SK-N-SH (cell line): ENCODE measurements around the gene SIX5. TPM values are rescaled to one million over a fixed set of nuclear protein-coding genes. Genes with fewer than 3 reads are reported as not detected.

Experiments
- CTCF ChIA-PET: fragments of 300-600, 350-600 bp; formaldehyde crosslinking; extraction: SDS; loops from one replicate; lab custom pipeline; 2021; lab: Yijun Ruan, JAX
- POLR2A ChIA-PET: fragments of 350-600 bp; sonication (Branson Sonifier 250); formaldehyde crosslinking; extraction: SDS; loops from one replicate; lab custom pipeline; 2020; ENCODE audit warnings: antibody characterized with exemption, inconsistent platforms; lab: Yijun Ruan, JAX
- DNase-seq: peaks from one replicate; pipeline ENCODE4 v3.0.0; 2012
- H2AFZ ChIP-seq: fragments of 200-600 bp; sonication (generic); 2 replicates; pipeline ENCODE4 v1.8.1; 2016; ENCODE audit warnings: antibody characterized with exemption, mild to moderate bottlenecking, low read depth
- H3F3A ChIP-seq: fragments of 200-600 bp; sonication (generic); replicated peaks from 2 replicates; pipeline ENCODE3; 2016; ENCODE audit warnings: antibody characterized with exemption, mild to moderate bottlenecking; ENCODE audit not compliant: insufficient read depth
- H3K27ac ChIP-seq, 2 experiments: fragments of 200-500 bp in 1 of 2; fragments of 200-600 bp in 1 of 2; sonication (Bioruptor generic) in 1 of 2; sonication (generic), shearing (Covaris generic) in 1 of 2; 2 replicates each; pipeline versions ENCODE4 v1.5.1 to v1.6.1; 2014 to 2016; ENCODE audit warnings: low read depth in 2 of 2, inconsistent platforms in 1 of 2, low read length in 1 of 2, mild to moderate bottlenecking in 1 of 2, mixed read lengths in 1 of 2
- H3K27me3 ChIP-seq: fragments of 200-600 bp; sonication (generic), shearing (Covaris generic); 2 replicates; pipeline ENCODE4 v1.6.1; 2016; ENCODE audit warnings: mixed run types; ENCODE audit not compliant: insufficient read depth
- H3K36me3 ChIP-seq, 2 experiments: fragments of 200-500 bp in 1 of 2; fragments of 200-600 bp in 1 of 2; sonication (Bioruptor generic) in 1 of 2; sonication (generic) in 1 of 2; replicated peaks in 1 of 2; 2 replicates each; pipeline versions ENCODE3 to v1.5.1; 2014 to 2016; ENCODE audit warnings: low read length in 1 of 2, mild to moderate bottlenecking in 1 of 2; ENCODE audit not compliant: insufficient read depth in 2 of 2, control insufficient read depth in 1 of 2
- H3K4me1 ChIP-seq, 2 experiments: fragments of 200-500 bp in 1 of 2; fragments of 200-600 bp in 1 of 2; sonication (Bioruptor generic) in 1 of 2; sonication (generic), shearing (Covaris generic) in 1 of 2; 2 replicates each; pipeline versions ENCODE4 v1.5.1 to v1.6.1; 2014 to 2016; ENCODE audit warnings: low read depth in 1 of 2, low read length in 1 of 2, mixed run types in 1 of 2; ENCODE audit not compliant: insufficient read depth in 2 of 2, control insufficient read depth in 1 of 2
- H3K4me2 ChIP-seq: fragments of 200-600 bp; sonication (generic), shearing (Covaris generic); 2 replicates; pipeline ENCODE4 v1.6.1; 2017; ENCODE audit warnings: mixed run types
- H3K4me3 ChIP-seq, 2 experiments: fragments of 200-500 bp in 1 of 2; fragments of 200-600 bp in 1 of 2; sonication (Bioruptor generic) in 1 of 2; sonication (generic), shearing (Covaris generic) in 1 of 2; 2 replicates each; pipeline versions ENCODE4 v1.5.1 to v1.8.1; 2014 to 2016; ENCODE audit warnings: low read depth in 2 of 2, inconsistent platforms in 1 of 2, low read length in 1 of 2, mild to moderate bottlenecking in 1 of 2, mixed read lengths in 1 of 2, moderate library complexity in 1 of 2
- H3K79me2 ChIP-seq: fragments of 200-600 bp; sonication (generic); 2 replicates; pipeline ENCODE4 v1.8.1; 2017; ENCODE audit warnings: mild to moderate bottlenecking; ENCODE audit not compliant: insufficient read depth
- H3K9ac ChIP-seq: fragments of 200-600 bp; sonication (generic); 2 replicates; pipeline ENCODE4 v1.6.1; 2017; ENCODE audit warnings: mixed run types
- H3K9me2 ChIP-seq: fragments of 200-600 bp; sonication (generic); 2 replicates; pipeline ENCODE4 v1.6.1; 2017; ENCODE audit warnings: mixed run types
- H3K9me3 ChIP-seq: fragments of 200-600 bp; sonication (generic); 2 replicates; pipeline ENCODE4 v1.6.1; 2017; ENCODE audit warnings: mixed run types, mild to moderate bottlenecking, moderate library complexity
- H4K20me1 ChIP-seq: fragments of 200-600 bp; sonication (generic); 2 replicates; pipeline ENCODE4 v1.6.1; 2017; ENCODE audit warnings: mild to moderate bottlenecking, mixed run types; ENCODE audit not compliant: insufficient read depth
- ELF1 ChIP-seq: IDR thresholded peaks from 2 replicates; pipeline ENCODE4 v1.4.0; 2012
- EP300 ChIP-seq, 2 experiments: IDR thresholded peaks; 2 replicates each; pipeline versions ENCODE4 v1.4.0 to v1.6.1; 2012; ENCODE audit warnings: borderline replicate concordance in 1 of 2, low read depth in 1 of 2, low read length in 1 of 2
- FOSL2 ChIP-seq: IDR thresholded peaks from 2 replicates; pipeline ENCODE4 v1.4.0; 2012; ENCODE audit warnings: low read depth, mild to moderate bottlenecking, moderate library complexity, borderline replicate concordance
- FOXJ3 ChIP-seq: sonication (generic); formaldehyde crosslinking; IDR thresholded peaks from 2 replicates; pipeline ENCODE4 v1.5.1; 2020; ENCODE audit warnings: mild to moderate bottlenecking, missing genetic modification reagents
- GATA2 ChIP-seq: sonication (generic); formaldehyde crosslinking; IDR thresholded peaks from 2 replicates; pipeline ENCODE4 v1.5.0; 2020; ENCODE audit warnings: mild to moderate bottlenecking, missing genetic modification reagents
- IRF3 ChIP-seq: fragments of 150-350 bp; IDR thresholded peaks from 2 replicates; pipeline ENCODE4 v1.6.1; 2016; ENCODE audit warnings: mild to moderate bottlenecking, low read depth, low read length
- MAX ChIP-seq: IDR thresholded peaks from 2 replicates; pipeline ENCODE4 v1.4.0; 2012; ENCODE audit warnings: low read depth
- MEF2A ChIP-seq: IDR thresholded peaks from 2 replicates; pipeline ENCODE4 v1.4.0; 2012; ENCODE audit warnings: low read depth, borderline replicate concordance
- NFIC ChIP-seq: IDR thresholded peaks from 2 replicates; pipeline ENCODE4 v1.4.0; 2012; ENCODE audit warnings: borderline replicate concordance
- NRF1 ChIP-seq: IDR thresholded peaks from 2 replicates; pipeline ENCODE4 v1.6.1; 2012; ENCODE audit warnings: low read depth, mild to moderate bottlenecking, low read length
- PBX3 ChIP-seq: IDR thresholded peaks from 2 replicates; pipeline ENCODE4; 2012
- RCOR1 ChIP-seq: fragments of 150-350 bp; IDR thresholded peaks from 2 replicates; pipeline ENCODE4 v1.6.1; 2017; ENCODE audit warnings: antibody characterized with exemption, low read length
- REST ChIP-seq: IDR thresholded peaks from 2 replicates; pipeline ENCODE4 v1.6.1; 2012; ENCODE audit warnings: mild to moderate bottlenecking, low read depth, low read length, moderate library complexity
- RXRA ChIP-seq: IDR thresholded peaks from 2 replicates; pipeline ENCODE4 v1.4.0; 2012; ENCODE audit warnings: low read depth, mild to moderate bottlenecking, borderline replicate concordance
- TEAD4 ChIP-seq: IDR thresholded peaks from 2 replicates; pipeline ENCODE4 v1.4.0; 2012; ENCODE audit warnings: mild to moderate bottlenecking, borderline replicate concordance; ENCODE audit not compliant: insufficient read depth
- YY1 ChIP-seq: IDR thresholded peaks from 2 replicates; pipeline ENCODE4 v1.4.0; 2012; ENCODE audit warnings: low read depth, mild to moderate bottlenecking
- WGBS: methylation state at CpG from one replicate; pipeline ENCODE4 v1.1.6; 2017; ENCODE audit warnings: low lambda C conversion rate; 5-methylcytosine and 5-hydroxymethylcytosine counted together
- polyA plus RNA-seq, 3 experiments: library from polyadenylated mRNA; depleted of rRNA; stranded (reverse); fragments of >200 nt; gene quantifications; 2 replicates each; pipeline ENCODE4 v1.2.3, GENCODE V29; 2012
- TF ChIP-seq, protein P1 (sequence below): IDR thresholded peaks from 2 replicates; pipeline ENCODE4 v1.4.0; 2012; ENCODE audit warnings: low read depth, borderline replicate concordance

SIX5 gene
- polyA plus RNA-seq, 1 of the 3 experiments (the other 2 are of a cell fraction) = 8.4 TPM

DNA sequence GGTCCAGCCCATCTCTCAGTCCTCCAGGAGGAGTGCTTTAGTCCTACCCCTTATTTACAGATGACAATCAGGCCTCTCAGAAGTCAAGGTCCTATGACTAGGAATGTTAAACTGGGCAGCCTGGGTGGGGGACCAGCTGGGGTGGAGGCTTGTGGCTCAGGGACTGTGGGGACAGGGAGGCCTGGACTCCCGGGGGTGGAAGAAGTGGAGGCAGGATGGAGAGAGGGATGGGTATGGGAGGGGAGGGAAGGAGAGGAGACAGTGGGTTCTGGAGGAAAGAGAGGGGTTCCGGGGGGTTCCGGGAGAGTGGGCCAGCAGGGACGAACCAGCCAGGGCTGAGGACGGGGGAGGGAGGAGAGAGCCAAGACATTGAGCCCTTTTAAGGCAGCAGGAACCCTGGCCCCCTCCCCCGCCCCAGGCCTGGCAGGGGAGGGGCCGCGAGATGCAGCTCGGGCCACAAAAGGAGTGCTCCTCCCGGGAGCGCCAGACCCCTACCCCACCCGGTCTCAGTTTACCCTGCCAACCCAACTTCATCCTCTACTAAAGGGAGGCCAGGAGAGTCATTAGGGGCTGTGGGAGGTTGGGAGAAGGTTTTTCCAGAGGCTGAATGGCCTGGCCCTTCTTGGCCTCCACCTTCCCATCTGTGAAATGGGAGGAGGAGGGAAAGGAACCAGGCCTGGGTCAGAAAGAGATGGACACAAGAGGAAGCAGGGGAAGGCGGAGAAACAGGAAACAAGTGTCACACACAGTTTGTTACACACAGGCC is 11.6 kb upstream of the SIX5 start:
- H3K4me2 ChIP-seq = peak overlapping the region; percentile 90
- H3K36me3 ChIP-seq = peaks cover 15 to 45% of the 10 kb centered on the region in 2 experiments
- ChIA-PET CTCF (interaction anchor here (5.1 kb wide), 1 partner anchor 11 kb away, joined by 27 read pairs; the partner anchor contains the start of gene SIX5), POLR2A (interaction anchor here (2.7 kb wide), 1 partner anchor 10 kb away, joined by 7 read pairs; no protein-coding TSS in a partner anchor)
- no peak overlapping the region for H3K9ac ChIP-seq
- H3F3A ChIP-seq = peaks cover 23% of the 10 kb centered on the region
- no peaks in the 10 kb centered on the region for H3K9me3 ChIP-seq
- H3K27ac ChIP-seq = peak overlapping the region; percentile 36 to 99; a peak in 3 of 4 replicates
- H3K79me2 ChIP-seq = peaks cover 42% of the 10 kb centered on the region
- H3K4me1 ChIP-seq = peaks cover 22 to 30% of the 10 kb centered on the region in 2 experiments; a peak in 3 of 4 replicates
- no peak for TF ChIP-seq YY1
- TF ChIP-seq MEF2A = no peak
- no peak for TF ChIP-seq MAX
- no peak for TF ChIP-seq PBX3
- no peak for TF ChIP-seq RCOR1
- no peak for TF ChIP-seq NRF1
- TF ChIP-seq FOXJ3 (CRISPR knock-in tag) = no peak
- TF ChIP-seq, protein P1, sequence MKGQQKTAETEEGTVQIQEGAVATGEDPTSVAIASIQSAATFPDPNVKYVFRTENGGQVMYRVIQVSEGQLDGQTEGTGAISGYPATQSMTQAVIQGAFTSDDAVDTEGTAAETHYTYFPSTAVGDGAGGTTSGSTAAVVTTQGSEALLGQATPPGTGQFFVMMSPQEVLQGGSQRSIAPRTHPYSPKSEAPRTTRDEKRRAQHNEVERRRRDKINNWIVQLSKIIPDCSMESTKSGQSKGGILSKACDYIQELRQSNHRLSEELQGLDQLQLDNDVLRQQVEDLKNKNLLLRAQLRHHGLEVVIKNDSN = no peak
- no peak for TF ChIP-seq NFIC
- TF ChIP-seq IRF3 = no peak
- no peaks in the 10 kb centered on the region for H3K27me3 ChIP-seq
- DNase-seq = no peak
- 0 out of 2 replicates have a peak, but pooled peaks cover 8% of the 10 kb centered on the region for H4K20me1 ChIP-seq
- 87% methylated on average over 13 of the region's 13 CpGs for WGBS
- peak overlapping the region; percentile 47 to 54; a peak in 2 of 4 replicates for H3K4me3 ChIP-seq
- H3K9me2 ChIP-seq = no peaks in the 10 kb centered on the region
- H2AFZ ChIP-seq = no peak overlapping the region

GRCh38 chr19:45780146-45780447 is 11.0 kb upstream of the SIX5 start:
- Histone ChIP-seq H3K27ac (no peak overlapping the region), H3K36me3 (peaks cover 15 to 40% of the 10 kb centered on the region in 2 experiments), H3K9ac (no peak overlapping the region), H3K9me2 (no peaks in the 10 kb centered on the region), H3F3A (peaks cover 23% of the 10 kb centered on the region), H4K20me1 (0 out of 2 replicates have a peak, but pooled peaks cover 8% of the 10 kb centered on the region), H3K4me3 (no peak overlapping the region), H2AFZ (no peak overlapping the region), H3K4me1 (peaks cover 22 to 30% of the 10 kb centered on the region in 2 experiments; a peak in 3 of 4 replicates), H3K79me2 (peaks cover 37% of the 10 kb centered on the region), H3K9me3 (no peaks in the 10 kb centered on the region), H3K4me2 (peak overlapping the region; percentile 90; the same call in 1 of the 2 replicates), H3K27me3 (no peaks in the 10 kb centered on the region)
- no peak for DNase-seq
- 87% methylated on average over 4 of the region's 4 CpGs for WGBS
- CTCF ChIA-PET = no interaction called here
- POLR2A ChIA-PET = no interaction called here
- TF ChIP-seq REST (no peak), FOSL2 (no peak), EP300 (IDR thresholded peaks at IDR 0.05; ENCODE audit: borderline replicate concordance in 1 of 2, low read depth in 1 of 2, low read length in 1 of 2) (no peak), MEF2A (no peak), NRF1 (no peak), FOXJ3 (CRISPR knock-in tag) (no peak), TEAD4 (no peak), GATA2 (no peak), NFIC (no peak), MAX (no peak), YY1 (no peak), ELF1 (no peak), RXRA (no peak)
- TF ChIP-seq, protein P1 = no peak
